AML-193 (cell line): ENCODE results near the gene HOXA11.
A peak's percentile ranks its signal among the peaks of the same experiment; 100 is the strongest.

Experiments used
- DNase-seq, 2 experiments: peaks; one replicate each; lab custom pipeline; 2025; lab: John Stamatoyannopoulos, UW

Gene HOXA11

GRCh38 chr7:27180431-27181420, 4.3 kb downstream of the HOXA11 start:
- DNase-seq, result no peak

- DNase-seq, result peak in 1 of 2 experiments; percentile 12
Measured at GRCh38 chr7:27179503-27180430, 5.3 kb downstream of the HOXA11 start.

- DNase-seq, result no peak
Measured at GRCh38 chr7:27179030-27179429, 6.0 kb downstream of the HOXA11 start.

GRCh38 chr7:27178366-27178765, 6.7 kb downstream of the HOXA11 start:
- no peak for DNase-seq

- no peak for DNase-seq
Measured at GRCh38 chr7:27177795-27178320, 7.2 kb downstream of the HOXA11 start.

- no peak for DNase-seq
Measured at GRCh38 chr7:27176962-27177794, 7.9 kb downstream of the HOXA11 start.

GRCh38 chr7:27176524-27176845, 8.5 kb downstream of the HOXA11 start:
- no peak for DNase-seq

- DNase-seq, result no peak
Measured at GRCh38 chr7:27175626-27176523, 9.2 kb downstream of the HOXA11 start.

- DNase-seq, result no peak
Measured at GRCh38 chr7:27174874-27175625, 10.0 kb downstream of the HOXA11 start.

GRCh38 chr7:27173956-27174873, 10.8 kb downstream of the HOXA11 start, which contains the start of gene HOXA10:
Gene HOXA10, minus strand, starts transcription at chr7:27174320. Its CDS starts 14 bp downstream, at chr7:27174306.
- no peak for DNase-seq

- no peak for DNase-seq
Measured at GRCh38 chr7:27173511-27173955, 11.5 kb downstream of the HOXA11 start.

- no peak for DNase-seq
Measured at GRCh38 chr7:27172823-27173510, 12.1 kb downstream of the HOXA11 start.

GRCh38 chr7:27172315-27172774, 12.7 kb downstream of the HOXA11 start:
- no peak for DNase-seq

- no peak for DNase-seq
Measured at GRCh38 chr7:27171637-27172314, 13.3 kb downstream of the HOXA11 start.

- DNase-seq, result no peak
Measured at GRCh38 chr7:27171325-27171636, 13.8 kb downstream of the HOXA11 start.

- no peak for DNase-seq
Measured at GRCh38 chr7:27170426-27171324, 14.4 kb downstream of the HOXA11 start.
